NOMO-1 (cell line): ENCODE measurements around the gene CDC42BPB.
"Not testable (repeated sequence)": the region's sequence is repeated elsewhere in the genome, so short reads cannot be mapped to it uniquely, and the experiment has no call there.

ENCODE experiments used
- DNase-seq, 2 experiments: peaks; one replicate each; lab custom pipeline; 2025; ENCODE audit not compliant: unreplicated experiment in 2 of 2; lab: John Stamatoyannopoulos, UW

The CDC42BPB gene

GRCh38 chr14:102933618-102934231, 123.6 kb downstream of the CDC42BPB start:
- no peak for DNase-seq

- DNase-seq, result no peak
Observed at GRCh38 chr14:102932484-102933248, 124.7 kb downstream of the CDC42BPB start.

GRCh38 chr14:102931580-102932285, 125.6 kb downstream of the CDC42BPB start:
- no peak for DNase-seq

GRCh38 chr14:102930753-102931579, 126.4 kb downstream of the CDC42BPB start:
- DNase-seq, result peak; percentile 10 to 16

DNA sequence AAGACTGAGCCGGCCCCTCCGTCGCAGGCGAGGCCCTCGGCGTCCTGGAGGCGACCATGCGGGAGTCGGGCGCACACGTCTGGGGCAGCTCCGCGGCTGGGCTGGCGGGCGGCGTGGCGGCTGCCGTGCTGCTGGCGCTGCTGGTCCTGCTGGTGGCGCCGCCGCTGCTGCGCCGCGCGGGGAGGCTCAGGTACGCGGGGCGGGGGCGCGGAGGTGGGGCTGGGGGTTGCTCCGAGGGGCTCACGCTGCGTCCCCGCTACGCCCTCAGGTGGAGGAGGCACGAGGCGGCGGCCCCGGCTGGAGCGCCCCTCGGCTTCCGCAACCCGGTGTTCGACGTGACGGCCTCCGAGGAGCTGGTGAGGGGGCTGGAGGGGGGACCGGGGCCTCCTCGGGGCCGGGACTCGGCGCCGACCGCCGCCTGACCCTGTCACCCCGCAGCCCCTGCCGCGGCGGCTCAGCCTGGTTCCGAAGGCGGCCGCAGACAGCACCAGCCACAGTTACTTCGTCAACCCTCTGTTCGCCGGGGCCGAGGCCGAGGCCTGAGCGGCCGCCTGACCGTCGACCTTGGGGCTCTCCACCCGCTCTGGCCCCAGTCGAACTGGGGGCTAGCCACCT, 127.1 kb downstream of the CDC42BPB start:
- DNase-seq, result no peak

- DNase-seq, result no peak
Observed at GRCh38 chr14:102929241-102930137, 127.9 kb downstream of the CDC42BPB start.

DNA sequence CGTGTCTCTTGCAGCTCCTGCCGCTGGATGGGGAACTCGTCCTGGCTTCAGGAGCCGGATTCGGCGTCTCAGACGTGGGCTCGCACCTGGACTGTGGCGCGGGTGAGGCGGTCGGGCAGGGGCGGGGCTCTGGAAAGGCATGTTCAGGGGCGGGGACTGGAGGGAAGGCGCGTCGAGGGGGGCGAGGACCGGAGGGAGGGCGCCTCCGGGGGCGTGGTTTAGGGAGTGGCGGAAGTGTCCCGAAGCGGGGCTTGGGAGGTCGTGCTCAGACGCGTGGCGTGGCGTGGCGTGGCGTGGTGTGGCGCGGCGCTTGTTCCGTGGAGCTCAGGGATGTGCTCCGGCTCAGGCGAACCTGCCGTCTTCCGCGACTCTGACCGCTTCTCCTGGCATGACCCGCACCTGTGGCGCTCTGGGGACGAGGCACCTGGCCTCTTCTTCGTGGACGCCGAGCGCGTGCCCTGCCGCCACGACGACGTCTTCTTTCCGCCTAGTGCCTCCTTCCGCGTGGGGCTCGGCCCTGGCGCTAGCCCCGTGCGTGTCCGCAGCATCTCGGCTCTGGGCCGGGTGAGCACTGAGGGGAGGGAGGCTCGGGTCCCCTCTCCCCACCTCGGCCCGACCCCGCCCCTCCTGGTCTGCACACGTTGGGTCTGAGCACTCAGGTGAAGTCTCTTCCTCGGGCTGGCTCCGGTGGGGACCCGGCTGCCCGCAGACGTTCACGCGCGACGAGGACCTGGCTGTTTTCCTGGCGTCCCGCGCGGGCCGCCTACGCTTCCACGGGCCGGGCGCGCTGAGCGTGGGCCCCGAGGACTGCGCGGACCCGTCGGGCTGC, 128.7 kb downstream of the CDC42BPB start:
- peak; percentile 45 to 70 for DNase-seq

- DNase-seq, result peak; percentile 5 to 19
Observed at GRCh38 chr14:102927878-102928411, 129.4 kb downstream of the CDC42BPB start.

DNA sequence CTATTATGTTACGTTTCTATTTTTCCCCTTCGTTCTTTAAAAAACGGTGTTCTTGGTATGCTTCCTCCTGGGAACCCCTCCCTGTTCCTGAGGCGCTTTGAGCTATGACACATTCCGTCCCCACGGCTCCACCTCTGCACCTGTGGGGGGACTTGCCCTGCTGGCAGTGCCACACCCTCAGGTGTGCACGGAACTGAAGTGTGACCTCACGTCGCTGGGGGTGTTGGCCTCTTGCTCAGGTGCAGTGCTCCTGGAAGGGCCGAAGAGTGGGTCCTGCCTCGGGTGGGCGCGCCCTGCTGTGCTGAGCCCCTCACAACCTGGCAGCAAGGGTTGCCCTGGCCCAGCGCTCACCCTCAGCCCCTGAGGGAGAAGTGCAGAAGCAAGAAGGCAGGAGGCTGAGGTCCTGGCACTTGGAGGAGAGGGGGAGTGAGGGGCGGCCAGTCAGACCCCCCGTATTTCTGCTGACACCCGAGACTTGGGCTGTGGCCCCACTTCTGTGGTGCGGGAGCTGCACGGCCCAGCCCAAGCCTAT, 129.9 kb downstream of the CDC42BPB start:
- no peak for DNase-seq

- DNase-seq, result not testable (repeated sequence)
Observed at GRCh38 chr14:102926840-102927239, 130.5 kb downstream of the CDC42BPB start.

- no peak for DNase-seq
Observed at GRCh38 chr14:102926104-102926503, 131.2 kb downstream of the CDC42BPB start.

DNA sequence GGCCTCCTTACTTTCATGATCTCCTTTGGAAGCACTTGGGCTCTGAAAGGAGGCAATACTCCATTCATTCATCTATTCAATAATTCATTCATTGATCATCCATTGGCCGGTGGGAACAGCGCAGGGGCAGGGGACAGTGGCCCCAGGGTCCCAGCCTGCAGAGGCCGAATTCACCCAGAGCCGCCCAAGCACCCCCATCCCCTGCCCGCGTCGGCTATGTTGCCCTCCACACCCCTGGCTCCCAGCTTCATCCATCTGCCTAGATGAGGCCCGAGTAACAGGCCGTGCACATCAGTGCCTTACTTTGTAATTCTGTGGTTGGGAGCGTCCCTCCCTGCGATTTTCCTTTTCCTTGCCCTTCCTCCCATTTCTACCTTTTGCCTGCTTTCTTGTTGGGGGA, 131.7 kb downstream of the CDC42BPB start:
- DNase-seq, result no peak

DNA sequence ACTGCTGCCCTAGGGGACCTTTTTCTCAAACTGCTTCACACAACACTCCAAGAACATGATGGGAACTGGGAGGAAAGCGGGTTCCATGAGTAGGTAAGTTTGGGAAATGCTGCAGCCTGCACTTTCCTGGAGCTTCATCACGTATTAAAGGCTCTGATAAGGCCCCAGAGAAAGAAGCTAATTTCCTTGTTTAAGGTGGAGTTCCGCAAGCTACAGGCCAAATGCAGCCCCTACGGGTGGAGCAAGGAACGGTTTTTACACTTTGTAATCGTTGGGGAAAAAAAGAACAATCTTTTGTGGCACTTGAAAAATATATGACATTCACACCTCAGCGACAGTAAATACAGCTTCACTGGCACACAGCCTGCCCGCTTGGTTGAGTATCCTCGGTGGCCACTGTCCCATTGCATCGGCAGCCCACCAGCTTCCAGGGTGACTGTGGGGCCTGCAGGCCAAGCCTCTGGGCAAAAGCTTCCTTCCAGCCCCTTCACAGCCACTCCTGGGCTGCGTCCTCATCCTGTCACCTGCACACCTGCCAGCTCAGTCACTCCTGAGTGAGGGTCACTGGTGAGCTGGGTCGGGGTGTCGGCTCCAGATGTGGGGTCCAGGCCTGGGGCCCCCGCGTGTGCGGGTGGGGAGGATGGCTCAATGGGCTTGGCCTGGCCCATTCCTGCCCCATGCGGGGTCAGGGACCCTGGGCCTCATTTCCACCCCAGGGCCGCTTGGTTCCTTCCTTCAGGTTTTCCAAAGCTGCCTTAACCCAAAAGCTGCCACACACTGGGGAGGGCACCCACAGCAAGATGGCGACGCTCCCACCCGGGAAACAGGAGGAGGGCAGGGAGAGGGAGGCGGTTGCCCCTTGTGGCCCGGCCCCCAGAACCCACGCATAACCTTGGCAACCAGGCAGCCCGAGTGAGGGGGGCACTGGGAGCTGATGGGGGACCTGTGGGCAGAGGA, 132.4 kb downstream of the CDC42BPB start:
- DNase-seq, result no peak

DNA sequence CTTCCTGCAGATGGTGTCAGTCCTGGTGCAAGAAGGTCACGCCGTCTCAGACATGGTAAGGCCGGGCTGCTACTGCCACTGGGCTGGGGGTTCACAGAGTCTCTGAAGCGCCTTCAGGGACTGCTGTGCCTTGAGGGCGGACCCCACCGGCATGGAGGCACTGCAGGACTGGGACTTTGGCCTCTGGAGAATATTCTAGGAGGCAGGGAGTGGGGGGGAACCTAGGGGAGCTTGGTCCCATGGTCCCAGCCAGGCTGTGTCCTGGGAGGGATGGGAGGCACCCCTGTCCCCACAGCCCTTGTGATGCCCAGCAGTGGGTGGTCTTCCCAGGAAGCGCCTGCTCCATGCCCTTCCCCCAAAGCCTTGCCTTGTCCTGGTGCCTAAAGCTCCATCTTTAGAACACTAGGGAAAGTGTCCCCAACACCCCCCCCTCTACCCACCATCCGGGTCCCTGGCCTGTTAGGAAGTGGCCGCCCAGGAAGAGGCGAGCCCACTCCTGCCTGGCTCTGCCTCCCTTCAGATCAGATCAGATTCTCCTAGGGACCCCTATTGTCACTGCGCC, 133.3 kb downstream of the CDC42BPB start:
- DNase-seq, result no peak

- DNase-seq, result no peak
Observed at GRCh38 chr14:102923201-102923924, 134.0 kb downstream of the CDC42BPB start.
